A549 (cell line): ENCODE measurements around the gene MRPL33. TPM values are rescaled to one million over a fixed set of nuclear protein-coding genes. Genes with fewer than 3 reads are reported as not detected.

ENCODE experiments used
- ATAC-seq, 2 experiments: fragments of 200-7000 bp in 1 of 2; fragments of >200 bp in 1 of 2; cut with Nextera tagmentation in 1 of 2; cut with Tn5 transposase in 1 of 2; 3 replicates each; pipeline versions ENCODE4 v1.8.0 to v1.9.1; 2018 to 2020; ENCODE audit warnings: mild to moderate bottlenecking in 1 of 2, moderate library complexity in 1 of 2
- CTCF ChIA-PET: fragments of 300-600 bp; sonication (Branson Sonifier 250); formaldehyde crosslinking; extraction: SDS; loops from one replicate; lab custom pipeline; 2021; ENCODE audit warnings: antibody characterized with exemption, inconsistent platforms; lab: Yijun Ruan, JAX
- POLR2A ChIA-PET: fragments of 350-600 bp; formaldehyde crosslinking; extraction: SDS; loops from one replicate; lab custom pipeline; 2021; ENCODE audit warnings: antibody characterized with exemption, inconsistent platforms; lab: Yijun Ruan, JAX
- DNase-seq, 2 experiments: peaks; one replicate each; pipeline versions ENCODE4 v3.0.0 to v3.0.0-alpha.2; 2011 to 2016; ENCODE audit warnings: low read depth in 1 of 2, low spot score in 1 of 2
- FAIRE-seq: peaks from 2 replicates; lab custom pipeline; 2011; peaks lifted over from hg19 to GRCh38; lab: Jason Lieb, UNC
- H3K27ac ChIP-seq, 2 experiments: fragments of >200 bp; sonication (Bioruptor Twin); formaldehyde crosslinking; 3 replicates each; pipeline ENCODE4 v1.5.1; 2016 to 2017
- H3K4me1 ChIP-seq: fragments of >200 bp; sonication (Bioruptor Twin); formaldehyde crosslinking; 3 replicates; pipeline ENCODE4 v1.6.1; 2016
- H3K4me2 ChIP-seq: fragments of >200 bp; sonication (Bioruptor Twin); formaldehyde crosslinking; 3 replicates; pipeline ENCODE4 v1.6.1; 2016
- H3K4me3 ChIP-seq: fragments of >200 bp; sonication (Bioruptor Twin); formaldehyde crosslinking; 3 replicates; pipeline ENCODE4 v1.5.1; 2016
- H3K9me3 ChIP-seq: fragments of >200 bp; sonication (Bioruptor Twin); formaldehyde crosslinking; 3 replicates; pipeline ENCODE4 v1.6.1; 2016
- CBX8 ChIP-seq: fragments of 200-600 bp; sonication (generic); IDR thresholded peaks from 2 replicates; pipeline ENCODE4 v1.6.1; 2016
- CEBPB ChIP-seq, 2 experiments: fragments of >200 bp in 1 of 2; sonication (Bioruptor Twin) in 1 of 2; formaldehyde crosslinking in 1 of 2; IDR thresholded peaks; 2 replicates each; pipeline ENCODE4 v1.6.1; 2012 to 2016
- CHD4 ChIP-seq: fragments of 200-600 bp; sonication (generic); IDR thresholded peaks from 2 replicates; pipeline ENCODE4 v1.6.1; 2016; ENCODE audit warnings: antibody characterized with exemption, mild to moderate bottlenecking, borderline replicate concordance
- EHF ChIP-seq: fragments of 250-450 bp; sonication (Bioruptor Pico); IDR thresholded peaks from 2 replicates; pipeline ENCODE4 v1.5.0; 2020; ENCODE audit warnings: mild to moderate bottlenecking
- EHMT2 ChIP-seq: fragments of 200-600 bp; sonication (generic); IDR thresholded peaks from 2 replicates; pipeline ENCODE4 v1.6.1; 2016; ENCODE audit warnings: antibody characterized with exemption, low read depth, mild to moderate bottlenecking, moderate library complexity
- EP300 ChIP-seq, 2 experiments: fragments of >200 bp; sonication (Bioruptor Twin); formaldehyde crosslinking; IDR thresholded peaks; 2 replicates in 1 of 2; 3 replicates in 1 of 2; pipeline ENCODE4 v1.6.1; 2016 to 2017
- FOSB ChIP-seq: fragments of 250-450 bp; sonication (Bioruptor Pico); IDR thresholded peaks from 2 replicates; pipeline ENCODE4 v1.5.0; 2020; ENCODE audit warnings: mild to moderate bottlenecking, moderate library complexity
- FOSL2 ChIP-seq, 2 experiments: fragments of 450-650 bp in 1 of 2; fragments of >200 bp in 1 of 2; sonication (Bioruptor Twin) in 1 of 2; formaldehyde crosslinking; IDR thresholded peaks; 2 replicates each; pipeline versions ENCODE4 v1.5.0 to v1.6.1; 2016 to 2020; ENCODE audit warnings: mild to moderate bottlenecking in 1 of 2, moderate library complexity in 1 of 2
- FOXS1 ChIP-seq: fragments of 250-450 bp; sonication (Bioruptor Pico); IDR thresholded peaks from 2 replicates; pipeline ENCODE4 v1.5.0; 2020; ENCODE audit warnings: mild to moderate bottlenecking, moderate library complexity
- HDAC2 ChIP-seq: fragments of 200-600 bp; sonication (generic); IDR thresholded peaks from 2 replicates; pipeline ENCODE4 v1.6.1; 2016
- HOXB13 ChIP-seq: fragments of 250-450 bp; sonication (Bioruptor Pico); IDR thresholded peaks from 2 replicates; pipeline ENCODE4 v1.5.0; 2020; ENCODE audit warnings: low read depth, mild to moderate bottlenecking, moderate library complexity
- HOXB5 ChIP-seq: fragments of 250-450 bp; sonication (Bioruptor Pico); IDR thresholded peaks from 2 replicates; pipeline ENCODE4 v1.5.0; 2020; ENCODE audit warnings: mild to moderate bottlenecking, moderate library complexity
- JUN ChIP-seq, 2 experiments: fragments of >200 bp; sonication (Bioruptor Twin); formaldehyde crosslinking; IDR thresholded peaks; 2 replicates in 1 of 2; 3 replicates in 1 of 2; pipeline ENCODE4 v1.6.1; 2016 to 2017
- JUNB ChIP-seq: fragments of >200 bp; sonication (Bioruptor Twin); formaldehyde crosslinking; IDR thresholded peaks from 2 replicates; pipeline ENCODE4 v1.6.1; 2016
- KDM1A ChIP-seq: fragments of 200-600 bp; sonication (generic); IDR thresholded peaks from 2 replicates; pipeline ENCODE4 v1.6.1; 2016; ENCODE audit warnings: low read depth, mild to moderate bottlenecking
- KDM5A ChIP-seq: fragments of 200-600 bp; sonication (generic); IDR thresholded peaks from 2 replicates; pipeline ENCODE4 v1.6.1; 2016; ENCODE audit warnings: antibody characterized with exemption, mild to moderate bottlenecking
- MAZ ChIP-seq: fragments of 150-350 bp; IDR thresholded peaks from 2 replicates; pipeline ENCODE4 v1.6.1; 2014; ENCODE audit warnings: antibody characterized with exemption, low read depth, low read length, borderline replicate concordance
- NFE2L2 ChIP-seq: fragments of 150-350 bp; conservative IDR thresholded peaks from 2 replicates; pipeline ENCODE4 v1.6.1; 2014; ENCODE audit warnings: low read length
- NPAS2 ChIP-seq: fragments of 250-450 bp; sonication (Bioruptor Pico); IDR thresholded peaks from 2 replicates; pipeline ENCODE4 v1.8.0; 2022; ENCODE audit warnings: mild to moderate bottlenecking, moderate library complexity, borderline replicate concordance
- NR3C1 ChIP-seq: fragments of >200 bp; sonication (Bioruptor Twin); formaldehyde crosslinking; IDR thresholded peaks from 3 replicates; pipeline ENCODE4 v1.6.1; 2017
- PHF8 ChIP-seq: fragments of 200-600 bp; sonication (generic); IDR thresholded peaks from 2 replicates; pipeline ENCODE4 v1.6.1; 2016; ENCODE audit warnings: low read depth, mild to moderate bottlenecking, antibody characterized with exemption, moderate library complexity, borderline replicate concordance
- POLR2A ChIP-seq: IDR thresholded peaks from 2 replicates; pipeline ENCODE4 v1.6.1; 2012; ENCODE audit warnings: mild to moderate bottlenecking, low read length
- SREBF2 ChIP-seq: fragments of 450-650 bp; IDR thresholded peaks from 2 replicates; pipeline ENCODE4 v1.6.1; 2014; ENCODE audit warnings: mild to moderate bottlenecking, moderate library complexity
- TP53 ChIP-seq: fragments of 250-450 bp; sonication (Bioruptor Pico); IDR thresholded peaks from 2 replicates; pipeline ENCODE4 v1.5.0; 2021; ENCODE audit warnings: mild to moderate bottlenecking, moderate library complexity
- ZFP36 ChIP-seq: fragments of 450-650 bp; IDR thresholded peaks from 2 replicates; pipeline ENCODE4 v1.6.1; 2014; ENCODE audit warnings: borderline replicate concordance; ENCODE audit not compliant: partially characterized antibody
- WGBS: methylation state at CpG from one replicate; pipeline ENCODE4 v1.1.6; 2017; ENCODE audit errors: missing lambda C conversion rate; 5-methylcytosine and 5-hydroxymethylcytosine counted together
- polyA plus RNA-seq, 4 experiments: library from polyadenylated mRNA; depleted of rRNA in 3 of 4; stranded (reverse); fragments of >200 nt; fragmentation: RNase III in 1 of 4; extraction: RNeasy Plus Mini Kit Qiagen cat#74134 plus additional on column Dnase treatment in 1 of 4; gene quantifications; 2 replicates in 3 of 4; 3 replicates in 1 of 4; pipeline ENCODE4 v1.2.3, GENCODE V29; 2011 to 2017
- TF ChIP-seq, protein P1 (sequence below): fragments of 450-650 bp; IDR thresholded peaks from 2 replicates; pipeline ENCODE4 v1.6.1; 2014; ENCODE audit warnings: antibody characterized with exemption
- TF ChIP-seq, protein P2 (sequence below): fragments of 250-450 bp; sonication (Bioruptor Pico); IDR thresholded peaks from 2 replicates; pipeline ENCODE4 v1.5.0; 2021; ENCODE audit warnings: mild to moderate bottlenecking, moderate library complexity, borderline replicate concordance
- TF ChIP-seq, protein P3 (sequence below): fragments of >200 bp; sonication (Bioruptor Twin); formaldehyde crosslinking; IDR thresholded peaks from 2 replicates; pipeline ENCODE4 v1.6.1; 2016
- TF ChIP-seq, protein P4 (sequence below): fragments of 150-350 bp; IDR thresholded peaks from 2 replicates; pipeline ENCODE4 v1.6.1; 2014; ENCODE audit warnings: low read depth, mild to moderate bottlenecking, low read length
- TF ChIP-seq, protein P5 (sequence below): fragments of >200 bp; sonication (Bioruptor Twin); formaldehyde crosslinking; IDR thresholded peaks from 3 replicates; pipeline ENCODE4 v1.6.1; 2016

Gene MRPL33
- polyA plus RNA-seq, 2 of the 4 experiments (the other 2 are of a cell fraction) = 287 to 497 TPM

DNA sequence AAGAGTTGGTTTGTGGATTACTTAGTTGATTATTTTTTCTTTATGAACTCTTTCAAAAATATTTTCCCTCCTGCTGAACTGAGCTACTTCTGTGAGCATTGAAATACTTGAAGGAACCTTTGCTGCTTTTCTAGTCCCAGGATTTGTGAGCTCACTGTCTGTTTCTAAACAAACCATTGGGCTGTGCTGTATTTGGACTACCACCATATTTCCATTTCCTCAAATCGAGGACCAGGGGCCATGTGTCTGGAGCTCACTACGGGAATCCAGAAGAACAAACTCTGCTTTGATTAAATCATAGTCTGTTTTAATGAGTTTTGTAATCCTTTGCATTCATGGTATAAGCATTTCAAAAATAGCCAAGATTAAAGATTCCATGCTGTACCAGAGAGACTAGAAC, 1.3 kb downstream of the MRPL33 start:
- H3K9me3 ChIP-seq = no peaks in the 10 kb centered on the region
- ChIA-PET POLR2A (interaction anchor here (0.6 to 0.9 kb wide), 3 partner anchors 10 to 624 kb away, joined by 4 to 8 read pairs (median 4); no protein-coding TSS in a partner anchor), CTCF (interaction anchor here (0.9 to 4.0 kb wide), 6 partner anchors 18 to 90 kb away, joined by 3 to 13 read pairs (median 8); no protein-coding TSS in a partner anchor)
- H3K4me1 ChIP-seq = peaks cover 37% of the 10 kb centered on the region
- H3K4me3 ChIP-seq = peak overlapping the region; percentile 92
- TF ChIP-seq JUNB (no peak), CBX8 (no peak), POLR2A (no peak), HDAC2 (no peak), HOXB13 (no peak), JUN (IDR thresholded peaks at IDR 0.05) (no peak), NFE2L2 (no peak), EHMT2 (no peak), FOSL2 (IDR thresholded peaks at IDR 0.05) (no peak), FOSL2 (CRISPR knock-in tag; IDR thresholded peaks at IDR 0.05) (no peak), HOXB5 (no peak), FOSB (no peak), MAZ (no peak), ZFP36 (no peak), NR3C1 (no peak), SREBF2 (no peak), CEBPB (IDR thresholded peaks at IDR 0.05) (no peak), PHF8 (no peak)
- TF ChIP-seq, protein P1, sequence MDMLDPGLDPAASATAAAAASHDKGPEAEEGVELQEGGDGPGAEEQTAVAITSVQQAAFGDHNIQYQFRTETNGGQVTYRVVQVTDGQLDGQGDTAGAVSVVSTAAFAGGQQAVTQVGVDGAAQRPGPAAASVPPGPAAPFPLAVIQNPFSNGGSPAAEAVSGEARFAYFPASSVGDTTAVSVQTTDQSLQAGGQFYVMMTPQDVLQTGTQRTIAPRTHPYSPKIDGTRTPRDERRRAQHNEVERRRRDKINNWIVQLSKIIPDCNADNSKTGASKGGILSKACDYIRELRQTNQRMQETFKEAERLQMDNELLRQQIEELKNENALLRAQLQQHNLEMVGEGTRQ = no peak
- TF ChIP-seq, protein P2, sequence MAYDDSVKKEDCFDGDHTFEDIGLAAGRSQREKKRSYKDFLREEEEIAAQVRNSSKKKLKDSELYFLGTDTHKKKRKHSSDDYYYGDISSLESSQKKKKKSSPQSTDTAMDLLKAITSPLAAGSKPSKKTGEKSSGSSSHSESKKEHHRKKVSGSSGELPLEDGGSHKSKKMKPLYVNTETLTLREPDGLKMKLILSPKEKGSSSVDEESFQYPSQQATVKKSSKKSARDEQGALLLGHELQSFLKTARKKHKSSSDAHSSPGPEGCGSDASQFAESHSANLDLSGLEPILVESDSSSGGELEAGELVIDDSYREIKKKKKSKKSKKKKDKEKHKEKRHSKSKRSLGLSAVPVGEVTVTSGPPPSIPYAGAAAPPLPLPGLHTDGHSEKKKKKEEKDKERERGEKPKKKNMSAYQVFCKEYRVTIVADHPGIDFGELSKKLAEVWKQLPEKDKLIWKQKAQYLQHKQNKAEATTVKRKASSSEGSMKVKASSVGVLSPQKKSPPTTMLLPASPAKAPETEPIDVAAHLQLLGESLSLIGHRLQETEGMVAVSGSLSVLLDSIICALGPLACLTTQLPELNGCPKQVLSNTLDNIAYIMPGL (CRISPR knock-in tag) = no peak
- WGBS = 14% methylated on average over 2 of the region's 2 CpGs
- no peak for FAIRE-seq
- no peak for DNase-seq
- H3K27ac ChIP-seq = peak overlapping the region; percentile 62 to 94
- H3K4me2 ChIP-seq = peak overlapping the region; percentile 86
- ATAC-seq = no peak

DNA sequence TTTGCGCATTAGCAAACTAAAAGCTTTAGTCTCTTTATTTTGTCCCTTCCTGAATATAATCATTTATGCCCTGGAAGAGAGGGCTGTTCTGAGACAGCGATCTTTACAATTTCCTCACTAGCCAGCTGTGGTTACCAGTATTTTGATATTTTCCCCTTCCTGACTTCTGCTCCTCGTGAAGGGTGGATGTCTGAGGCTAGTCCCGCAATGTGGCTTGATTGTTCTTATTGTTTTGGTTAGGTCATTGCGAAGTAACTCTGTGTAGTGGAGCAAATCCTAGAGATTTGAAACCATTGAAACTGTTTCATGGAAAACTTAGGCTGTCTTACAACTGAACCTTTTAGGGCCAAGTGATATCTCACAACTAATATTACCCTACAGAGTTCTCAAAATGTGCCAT, 2.4 kb downstream of the MRPL33 start:
- ATAC-seq (no peak), FAIRE-seq (no peak), DNase-seq (no peak)
- peaks cover 37% of the 10 kb centered on the region for H3K4me1 ChIP-seq
- H3K4me2 ChIP-seq = peak overlapping the region; percentile 86
- H3K9me3 ChIP-seq = no peaks in the 10 kb centered on the region
- peak overlapping the region; percentile 15 to 94; a peak in 3 of 6 replicates for H3K27ac ChIP-seq
- TF ChIP-seq FOSL2 (IDR thresholded peaks at IDR 0.05) (no peak), FOSL2 (CRISPR knock-in tag; IDR thresholded peaks at IDR 0.05) (no peak), HOXB5 (no peak), FOXS1 (no peak), TP53 (no peak), KDM5A (no peak), NPAS2 (CRISPR knock-in tag) (no peak), MAZ (no peak), CHD4 (no peak), KDM1A (no peak), NR3C1 (no peak), EP300 (IDR thresholded peaks at IDR 0.05) (no peak), CBX8 (no peak), EHF (no peak), FOSB (no peak), ZFP36 (no peak)
- TF ChIP-seq, protein P3, sequence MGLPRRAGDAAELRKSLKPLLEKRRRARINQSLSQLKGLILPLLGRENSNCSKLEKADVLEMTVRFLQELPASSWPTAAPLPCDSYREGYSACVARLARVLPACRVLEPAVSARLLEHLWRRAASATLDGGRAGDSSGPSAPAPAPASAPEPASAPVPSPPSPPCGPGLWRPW = no peak
- TF ChIP-seq, protein P4, sequence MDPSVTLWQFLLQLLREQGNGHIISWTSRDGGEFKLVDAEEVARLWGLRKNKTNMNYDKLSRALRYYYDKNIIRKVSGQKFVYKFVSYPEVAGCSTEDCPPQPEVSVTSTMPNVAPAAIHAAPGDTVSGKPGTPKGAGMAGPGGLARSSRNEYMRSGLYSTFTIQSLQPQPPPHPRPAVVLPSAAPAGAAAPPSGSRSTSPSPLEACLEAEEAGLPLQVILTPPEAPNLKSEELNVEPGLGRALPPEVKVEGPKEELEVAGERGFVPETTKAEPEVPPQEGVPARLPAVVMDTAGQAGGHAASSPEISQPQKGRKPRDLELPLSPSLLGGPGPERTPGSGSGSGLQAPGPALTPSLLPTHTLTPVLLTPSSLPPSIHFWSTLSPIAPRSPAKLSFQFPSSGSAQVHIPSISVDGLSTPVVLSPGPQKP = no peak
- TF ChIP-seq, protein P5, sequence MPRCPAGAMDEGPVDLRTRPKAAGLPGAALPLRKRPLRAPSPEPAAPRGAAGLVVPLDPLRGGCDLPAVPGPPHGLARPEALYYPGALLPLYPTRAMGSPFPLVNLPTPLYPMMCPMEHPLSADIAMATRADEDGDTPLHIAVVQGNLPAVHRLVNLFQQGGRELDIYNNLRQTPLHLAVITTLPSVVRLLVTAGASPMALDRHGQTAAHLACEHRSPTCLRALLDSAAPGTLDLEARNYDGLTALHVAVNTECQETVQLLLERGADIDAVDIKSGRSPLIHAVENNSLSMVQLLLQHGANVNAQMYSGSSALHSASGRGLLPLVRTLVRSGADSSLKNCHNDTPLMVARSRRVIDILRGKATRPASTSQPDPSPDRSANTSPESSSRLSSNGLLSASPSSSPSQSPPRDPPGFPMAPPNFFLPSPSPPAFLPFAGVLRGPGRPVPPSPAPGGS = no peak
- TF ChIP-seq, protein P2 (CRISPR knock-in tag) = no peak
- H3K4me3 ChIP-seq = peak overlapping the region; percentile 92; the same call in 1 of the 3 replicates
- POLR2A ChIA-PET = no interaction called here
- WGBS = 94% methylated on average over 5 of the region's 5 CpGs
- CTCF ChIA-PET = interaction anchor here (1.5 to 4.0 kb wide), 4 partner anchors 19 to 70 kb away, joined by 3 to 13 read pairs (median 12); no protein-coding TSS in a partner anchor
